Peyer's patch (tissue), 4 donors: Measurements from ENCODE around the gene SAFB.
"Not testable (repeated sequence)": the region's sequence is repeated elsewhere in the genome, so short reads cannot be mapped to it uniquely, and the experiment has no call there.

ENCODE experiments used
- CTCF ChIP-seq, 6 experiments: fragments of 450-650 bp in 4 of 6; fragments of 200-600 bp in 2 of 6; sonication (generic) in 1 of 6; IDR thresholded peaks; one replicate each; pipeline ENCODE4 v1.5.1; 2017 to 2019; ENCODE audit warnings: antibody characterized with exemption in 6 of 6, mild to moderate bottlenecking in 3 of 6, moderate library complexity in 1 of 6
- POLR2A ChIP-seq, 2 donors: fragments of 450-650 bp; IDR thresholded peaks; one replicate each; pipeline ENCODE4 v1.5.1; 2017; ENCODE audit warnings: antibody characterized with exemption in 2 of 2, mild to moderate bottlenecking in 2 of 2, moderate library complexity in 2 of 2

- TF ChIP-seq CTCF, POLR2A (IDR thresholded peaks at IDR 0.05): not testable (repeated sequence)
Measured at GRCh38 chr19:5688262-5688881, 65.5 kb downstream of the SAFB start.
